ENCODE measurements around the gene SRCIN1. TPM values are rescaled to one million over a fixed set of nuclear protein-coding genes. Genes with fewer than 3 reads are reported as not detected.
"Not testable (repeated sequence)": the region's sequence is repeated elsewhere in the genome, so short reads cannot be mapped to it uniquely, and the experiment has no call there.

Gene SRCIN1
- total RNA-seq, 1 donor from 2014 or later = 8.4 TPM

DNA sequence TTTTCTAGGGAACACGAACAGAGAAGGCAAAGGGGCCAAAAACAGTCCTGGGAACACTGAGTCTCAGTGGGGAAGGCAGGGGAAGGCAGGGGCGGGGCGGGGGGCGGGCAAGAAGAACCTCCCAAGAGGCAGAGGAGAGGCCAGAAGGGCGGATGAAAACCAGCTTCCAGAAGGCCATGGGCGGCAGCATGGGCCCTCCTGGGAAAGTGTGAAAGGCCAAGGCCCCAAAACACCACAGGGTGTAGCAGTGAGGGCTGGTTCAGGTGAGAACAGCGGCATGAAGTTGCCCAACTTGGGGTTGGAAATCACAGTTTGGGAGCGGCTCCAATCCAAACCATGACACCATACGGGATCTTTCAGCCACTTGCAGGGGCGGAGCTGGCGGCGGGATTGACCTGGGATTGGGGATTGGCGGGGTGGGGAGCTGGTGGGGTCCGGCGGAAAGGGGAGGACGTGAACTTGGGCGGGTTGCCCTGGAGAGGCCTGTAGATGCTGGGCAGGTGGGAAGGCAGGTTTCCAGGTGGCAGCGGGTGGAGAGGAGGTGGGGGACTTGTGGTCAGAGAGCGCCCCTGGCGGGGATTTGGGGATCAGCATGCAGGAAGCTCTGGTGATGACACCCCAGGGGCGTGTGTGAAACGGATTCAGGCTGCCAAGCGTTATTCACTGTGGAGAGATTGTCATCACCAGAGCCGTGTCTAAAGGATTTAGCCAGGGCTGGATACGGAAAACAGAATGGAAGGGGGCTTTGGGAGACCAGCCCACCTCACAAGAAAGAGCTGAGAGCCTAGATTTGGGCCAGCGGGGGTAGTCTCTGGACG is 96.6 kb downstream of the SRCIN1 start:
- Mint-ChIP-seq H3K9me3 (no peaks in the 10 kb centered on the region), H3K27ac (ENCODE audit: unreplicated experiment) (peak overlapping the region; percentile 94), H3K4me3 (peak overlapping the region; percentile 94), H3K27me3 (ENCODE audit: low read depth) (peaks cover 43% of the 10 kb centered on the region), H3K36me3 (ENCODE audit: low read depth) (no peaks in the 10 kb centered on the region), H3K4me1 (peaks cover 34% of the 10 kb centered on the region)
- peak; percentile 81 for DNase-seq (ENCODE audit: low read depth, low spot score)
- peak; percentile 91 for TF ChIP-seq CTCF (conservative IDR thresholded peaks at IDR 0.05)

DNA sequence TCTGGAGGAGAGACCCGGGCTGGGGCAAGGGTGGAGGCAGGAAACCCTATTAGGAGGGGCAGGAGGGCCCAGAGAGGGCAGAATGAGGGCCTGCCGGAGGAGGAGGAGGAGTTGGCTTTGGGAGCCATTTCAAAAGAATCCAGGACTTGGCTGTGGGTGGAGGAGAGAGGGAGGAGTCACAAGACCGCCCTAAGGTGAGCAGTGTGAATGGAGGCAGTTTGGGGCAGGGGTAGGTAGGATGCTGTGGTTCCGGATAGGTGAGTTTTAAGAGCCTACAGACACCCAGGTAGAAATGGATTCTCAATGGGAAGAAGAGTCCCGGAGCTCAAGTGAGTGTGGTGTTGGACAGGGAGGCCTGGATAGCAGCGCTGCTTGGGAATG is 97.2 kb downstream of the SRCIN1 start:
- H3K27ac Mint-ChIP-seq (ENCODE audit: unreplicated experiment) = no peak overlapping the region

DNA sequence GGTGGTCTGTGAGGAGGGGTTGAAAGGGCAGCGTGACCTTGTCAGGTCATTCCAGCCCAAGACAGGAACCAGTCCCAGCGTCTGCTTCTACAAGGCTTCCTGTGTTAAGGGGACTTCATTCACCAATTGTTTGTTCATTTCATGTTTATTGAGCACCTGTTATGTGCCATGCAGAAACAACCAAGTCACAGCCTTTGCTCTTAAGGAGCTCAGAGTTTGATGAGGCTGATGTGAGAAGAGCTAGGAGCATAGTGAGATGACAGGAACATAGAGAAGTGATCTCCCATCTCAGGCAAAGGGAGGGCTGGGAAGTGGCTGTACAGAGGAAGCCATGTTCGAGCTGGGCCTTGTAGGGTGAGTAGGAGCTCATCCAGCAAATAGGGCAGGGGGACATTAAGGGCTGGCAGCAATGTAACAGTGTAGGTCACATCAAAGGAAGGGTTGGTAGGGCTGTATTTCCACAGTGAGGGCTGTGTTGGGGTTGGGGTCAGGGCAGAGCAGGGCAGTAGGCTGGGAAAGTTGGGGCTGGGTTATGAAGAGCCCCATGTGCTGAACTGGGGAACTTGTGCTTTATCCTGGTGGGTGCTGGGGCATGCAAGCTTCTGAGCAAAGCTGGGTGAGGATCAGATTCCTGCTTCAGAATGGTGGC is 97.7 kb downstream of the SRCIN1 start:
- no peak for DNase-seq (ENCODE audit: low read depth, low spot score)
- no peak for TF ChIP-seq CTCF (conservative IDR thresholded peaks at IDR 0.05)
- peaks cover 3% of the 10 kb centered on the region for H3K36me3 Mint-ChIP-seq (ENCODE audit: low read depth)
- H3K27ac Mint-ChIP-seq (ENCODE audit: unreplicated experiment) = peak overlapping the region; percentile 52
- H3K27me3 Mint-ChIP-seq (ENCODE audit: low read depth) = peaks cover 43% of the 10 kb centered on the region
- H3K4me3 Mint-ChIP-seq = peak overlapping the region; percentile 69
- peaks cover 34% of the 10 kb centered on the region for H3K4me1 Mint-ChIP-seq
- no peaks in the 10 kb centered on the region for H3K9me3 Mint-ChIP-seq

More for the DNA sequence above, 97.2 kb downstream of the SRCIN1 start:
- Mint-ChIP-seq H3K9me3 (no peaks in the 10 kb centered on the region), H3K4me3 (peak overlapping the region; percentile 69), H3K36me3 (ENCODE audit: low read depth) (peaks cover 1% of the 10 kb centered on the region), H3K4me1 (peaks cover 34% of the 10 kb centered on the region), H3K27me3 (ENCODE audit: low read depth) (peaks cover 43% of the 10 kb centered on the region)
- DNase-seq (ENCODE audit: low read depth, low spot score) = no peak
- TF ChIP-seq CTCF (conservative IDR thresholded peaks at IDR 0.05) = no peak

DNA sequence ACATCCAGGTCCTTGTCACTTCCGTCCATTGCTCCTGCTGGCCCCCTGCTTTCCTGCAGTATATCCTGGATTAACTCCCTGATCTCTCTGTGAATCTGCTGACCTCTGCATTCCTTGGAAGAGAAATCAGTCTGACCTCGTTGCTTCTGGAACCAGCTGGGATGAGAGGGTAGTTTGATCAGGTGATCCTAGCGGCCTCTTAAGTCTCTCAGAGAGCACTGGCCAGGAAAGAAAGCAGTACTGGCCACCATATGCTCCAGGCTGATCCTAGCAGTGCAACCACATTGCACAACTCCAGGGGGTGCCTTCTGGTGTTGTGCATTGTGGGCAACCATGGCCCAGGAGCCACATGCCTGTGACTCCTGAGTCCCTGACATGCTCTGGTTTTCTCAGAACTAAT is 98.3 kb downstream of the SRCIN1 start:
- no peak for TF ChIP-seq CTCF (conservative IDR thresholded peaks at IDR 0.05)
- H3K27me3 Mint-ChIP-seq (ENCODE audit: low read depth) = peaks cover 39% of the 10 kb centered on the region
- no peak overlapping the region for H3K27ac Mint-ChIP-seq (ENCODE audit: unreplicated experiment)
- H3K36me3 Mint-ChIP-seq (ENCODE audit: low read depth) = peaks cover 9% of the 10 kb centered on the region
- H3K9me3 Mint-ChIP-seq = no peaks in the 10 kb centered on the region
- no peak for DNase-seq (ENCODE audit: low read depth, low spot score)
- peaks cover 34% of the 10 kb centered on the region for H3K4me1 Mint-ChIP-seq
- H3K4me3 Mint-ChIP-seq = peak overlapping the region; percentile 69

DNA sequence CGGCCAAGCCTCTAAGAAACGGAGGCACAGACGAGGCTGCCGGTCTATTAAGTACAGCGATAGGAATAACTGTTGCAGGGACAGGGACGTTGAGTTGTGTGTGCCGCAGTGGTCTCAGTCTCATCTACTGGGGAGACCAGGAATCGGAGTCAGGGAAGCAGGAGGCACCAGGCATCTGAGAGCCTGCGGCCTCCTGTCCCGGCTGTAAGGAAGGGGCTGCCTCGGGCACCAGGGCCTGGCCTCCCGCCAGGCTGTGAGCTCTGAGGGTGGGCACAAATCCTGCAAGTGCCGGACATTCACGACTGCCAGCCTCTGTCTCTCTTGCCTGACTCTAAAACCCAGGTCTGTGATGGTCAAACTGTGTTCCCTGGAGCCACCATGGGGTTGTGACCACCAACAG is 101.5 kb downstream of the SRCIN1 start:
- peak overlapping the region; percentile 14 for H3K27ac Mint-ChIP-seq (ENCODE audit: unreplicated experiment)
- no peak overlapping the region for H3K4me3 Mint-ChIP-seq
- no peak for TF ChIP-seq CTCF (conservative IDR thresholded peaks at IDR 0.05)
- H3K36me3 Mint-ChIP-seq (ENCODE audit: low read depth) = peaks cover 15% of the 10 kb centered on the region
- peaks cover 18% of the 10 kb centered on the region for H3K4me1 Mint-ChIP-seq
- no peak for DNase-seq (ENCODE audit: low read depth, low spot score)
- peaks cover 16% of the 10 kb centered on the region for H3K27me3 Mint-ChIP-seq (ENCODE audit: low read depth)
- no peaks in the 10 kb centered on the region for H3K9me3 Mint-ChIP-seq

- not testable (repeated sequence) for H3K9me3 Mint-ChIP-seq; DNase-seq (ENCODE audit: low read depth, low spot score); H3K27ac Mint-ChIP-seq (ENCODE audit: unreplicated experiment); H3K4me3 Mint-ChIP-seq; H3K27me3 Mint-ChIP-seq (ENCODE audit: low read depth)
- H3K4me1 Mint-ChIP-seq = peaks cover 13% of the 10 kb centered on the region
- peaks cover 15% of the 10 kb centered on the region for H3K36me3 Mint-ChIP-seq (ENCODE audit: low read depth)
These were observed 102.4 kb downstream of the SRCIN1 start for GRCh38 chr17:38503286-38503913.

- DNase-seq (ENCODE audit: low read depth, low spot score); H3K27ac Mint-ChIP-seq (ENCODE audit: unreplicated experiment); H3K4me3 Mint-ChIP-seq; H3K4me1 Mint-ChIP-seq; H3K27me3 Mint-ChIP-seq (ENCODE audit: low read depth); H3K9me3 Mint-ChIP-seq: not testable (repeated sequence)
- peaks cover 22% of the 10 kb centered on the region for H3K36me3 Mint-ChIP-seq (ENCODE audit: low read depth)
These were observed 104.0 kb downstream of the SRCIN1 start for GRCh38 chr17:38501718-38502117.

DNA sequence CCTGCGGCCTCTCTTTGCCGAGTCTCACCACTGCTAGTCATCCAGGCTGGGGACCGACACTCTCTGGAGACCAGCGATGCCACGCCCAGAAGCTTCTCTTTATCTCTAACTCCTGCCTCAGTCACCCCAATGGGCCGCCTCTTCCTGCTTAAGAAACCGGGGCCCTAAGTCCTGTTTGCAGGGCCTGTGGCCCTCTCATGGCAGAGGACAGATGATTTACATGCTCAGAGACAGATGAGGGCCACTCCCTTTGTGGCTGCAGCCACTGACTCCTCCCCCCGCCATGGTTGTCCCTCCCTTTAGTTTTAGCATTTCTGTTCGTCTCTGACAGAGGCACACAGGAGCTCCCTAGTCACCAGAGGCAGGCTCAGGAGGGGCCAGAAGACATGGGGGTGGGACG is 106.5 kb downstream of the SRCIN1 start:
- not testable (repeated sequence) for DNase-seq (ENCODE audit: low read depth, low spot score); H3K4me3 Mint-ChIP-seq; H3K4me1 Mint-ChIP-seq; H3K9me3 Mint-ChIP-seq; H3K27ac Mint-ChIP-seq (ENCODE audit: unreplicated experiment); H3K27me3 Mint-ChIP-seq (ENCODE audit: low read depth)
- H3K36me3 Mint-ChIP-seq (ENCODE audit: low read depth) = peaks cover 29% of the 10 kb centered on the region
